Cerebellar cortex (tissue), 1 donor: ENCODE results near the gene PMFBP1.

Source experiments
- DNase-seq: peaks from one replicate; pipeline ENCODE4 v3.0.0-alpha.2; 2015; ENCODE audit warnings: low spot score

PMFBP1 gene

DNA sequence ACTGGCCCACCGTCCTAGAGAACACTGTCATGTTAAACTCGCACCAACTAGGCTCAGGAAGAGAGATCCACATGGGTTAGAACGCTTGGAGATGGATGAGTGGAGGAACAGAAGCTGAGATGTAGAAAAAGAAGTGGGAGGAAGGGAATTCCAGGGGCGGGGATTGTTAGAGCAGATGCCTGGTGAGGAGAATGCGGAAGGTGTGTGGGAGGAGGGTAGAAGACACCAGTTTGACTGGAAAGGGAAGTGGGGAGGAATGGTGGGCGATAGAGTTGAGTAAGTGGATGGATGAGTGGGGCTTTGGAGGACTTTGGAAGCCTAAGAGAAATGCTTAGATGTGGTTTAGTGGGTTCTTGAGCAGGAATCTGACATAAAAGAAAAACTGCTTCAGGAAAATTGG is 40.9 kb downstream of the PMFBP1 start:
- DNase-seq, result no peak

GRCh38 chr16:72129976-72130656 is 41.8 kb downstream of the PMFBP1 start:
- DNase-seq, result no peak

DNA sequence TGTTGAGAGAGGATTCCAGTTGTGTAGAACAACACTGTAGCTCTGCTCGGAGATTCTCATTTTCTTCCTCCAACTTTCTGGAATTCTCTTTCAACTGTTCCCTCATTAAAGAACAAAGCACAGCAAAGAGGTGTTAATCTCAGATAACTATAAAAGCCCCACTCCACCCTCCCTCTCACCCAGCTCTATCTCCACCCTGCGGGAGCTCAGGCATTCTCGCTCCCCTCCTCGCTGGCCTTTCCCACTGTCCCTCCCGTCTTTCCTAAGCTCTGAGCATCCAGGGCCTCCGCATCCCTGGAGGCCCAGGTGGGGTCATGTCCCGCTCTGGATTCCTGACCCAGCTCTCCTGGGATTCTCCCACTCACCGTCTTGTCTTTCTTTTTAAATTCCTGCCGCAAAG is 43.3 kb downstream of the PMFBP1 start:
- DNase-seq, result no peak

- DNase-seq, result no peak
Observed at GRCh38 chr16:72126429-72126765, 45.6 kb downstream of the PMFBP1 start.

- DNase-seq, result no peak
Observed at GRCh38 chr16:72125635-72126428, 46.1 kb downstream of the PMFBP1 start.

DNA sequence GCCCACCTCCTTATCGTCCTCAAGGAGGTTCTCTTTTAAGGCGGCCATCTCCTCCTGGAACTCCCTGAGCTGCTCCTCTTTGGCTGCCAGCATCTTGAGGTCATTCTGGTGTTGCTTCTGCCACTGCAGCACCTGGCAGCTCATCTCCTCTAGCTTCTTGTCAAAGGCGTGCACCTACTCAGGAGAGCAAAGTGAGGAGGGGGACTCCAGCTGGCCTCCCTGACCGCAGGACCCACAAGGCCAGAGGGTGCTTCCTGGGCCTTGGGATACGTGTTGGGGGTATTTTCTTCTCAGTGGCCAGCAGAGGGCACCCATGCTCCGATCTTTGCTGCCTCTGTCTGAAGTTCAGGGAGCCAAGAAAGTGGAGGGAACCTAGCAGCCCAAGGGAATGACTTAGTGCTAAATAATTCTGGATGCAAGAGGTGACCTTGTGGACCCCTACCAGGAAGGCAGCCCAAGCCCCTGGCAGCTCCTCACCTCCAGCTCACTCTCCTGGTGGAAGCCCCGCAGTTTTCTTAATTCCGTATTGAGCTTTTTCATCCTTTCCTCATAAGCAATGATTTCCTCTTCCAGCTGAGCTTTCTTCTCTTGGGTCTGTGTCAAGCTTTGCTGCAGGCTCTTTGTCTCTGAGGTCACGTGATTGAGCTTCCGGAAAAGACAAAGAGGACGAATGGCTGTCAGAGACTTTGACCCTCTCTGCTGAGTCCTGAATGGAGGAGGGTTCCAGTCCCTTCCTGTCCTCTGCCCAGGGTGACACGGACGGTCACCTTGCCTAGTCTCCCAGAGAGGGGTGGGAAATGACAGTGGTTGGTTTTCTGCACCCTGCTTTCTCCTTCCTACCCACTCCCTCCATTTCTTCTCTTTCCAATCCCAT is 47.0 kb downstream of the PMFBP1 start:
- DNase-seq, result peak; percentile 75

- DNase-seq, result no peak
Observed at GRCh38 chr16:72124148-72124547, 47.8 kb downstream of the PMFBP1 start.

DNA sequence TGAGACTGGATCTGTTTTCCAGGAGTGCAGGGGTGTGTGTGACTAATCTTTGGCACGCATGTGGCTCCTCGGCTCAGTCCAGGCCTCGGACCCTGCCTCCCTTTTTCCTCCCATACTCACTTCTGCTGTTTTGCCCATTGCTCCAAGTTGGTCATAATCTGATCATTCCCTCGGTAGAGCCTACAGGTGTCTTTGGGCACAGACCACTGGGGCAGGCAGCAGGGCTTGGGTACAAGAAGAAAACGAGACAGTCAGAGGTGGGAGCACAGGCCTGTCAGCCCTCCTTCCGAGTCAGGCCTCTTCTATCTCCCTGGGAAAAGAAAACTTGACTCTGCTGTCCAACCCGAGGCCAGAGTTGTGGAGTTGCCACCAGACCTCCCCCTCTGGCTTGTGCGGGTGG is 48.5 kb downstream of the PMFBP1 start:
- no peak for DNase-seq

DNA sequence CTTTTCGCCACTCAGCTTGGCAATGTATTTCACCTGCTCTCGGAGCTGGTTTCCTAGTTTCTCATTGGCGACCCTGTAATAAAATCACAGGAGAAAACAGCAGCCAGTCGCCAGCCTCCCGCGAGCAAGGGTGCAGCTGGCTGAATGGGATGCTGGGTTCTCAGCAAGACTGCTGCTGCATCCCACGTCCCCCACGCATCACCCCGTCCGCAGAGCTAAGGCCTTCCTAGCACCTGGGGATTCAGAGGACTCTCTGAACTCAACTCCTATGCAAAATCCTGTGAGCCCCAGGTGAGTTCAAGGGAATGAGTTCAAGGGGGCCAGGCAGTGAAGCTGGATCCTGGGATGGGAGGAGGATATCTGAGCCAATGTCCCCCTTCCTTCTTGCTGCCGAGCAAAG is 49.0 kb downstream of the PMFBP1 start:
- no peak for DNase-seq

GRCh38 chr16:72122308-72122707 is 49.6 kb downstream of the PMFBP1 start:
- DNase-seq, result no peak

DNA sequence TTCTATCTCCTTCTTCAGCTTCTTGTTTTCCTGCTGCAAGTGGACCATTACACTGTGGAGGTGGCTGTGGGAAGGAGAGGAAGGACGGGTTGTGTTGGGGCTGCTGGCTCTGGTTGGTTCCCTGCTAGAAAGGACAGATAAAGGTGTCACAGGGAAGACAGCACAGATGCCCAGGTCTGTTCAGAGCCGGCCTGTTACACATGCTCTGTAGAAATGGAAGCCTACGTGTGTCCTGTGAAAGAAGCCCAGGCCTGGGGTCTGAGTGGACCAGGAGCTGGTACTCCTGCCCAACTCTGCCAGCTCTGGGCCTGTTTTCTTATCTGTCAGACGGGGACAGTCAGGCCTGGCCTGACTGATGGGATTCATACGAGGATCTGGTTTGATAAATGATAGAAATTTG is 51.9 kb downstream of the PMFBP1 start:
- no peak for DNase-seq

GRCh38 chr16:72113616-72113945 is 58.4 kb downstream of the PMFBP1 start:
- DNase-seq, result no peak

DNA sequence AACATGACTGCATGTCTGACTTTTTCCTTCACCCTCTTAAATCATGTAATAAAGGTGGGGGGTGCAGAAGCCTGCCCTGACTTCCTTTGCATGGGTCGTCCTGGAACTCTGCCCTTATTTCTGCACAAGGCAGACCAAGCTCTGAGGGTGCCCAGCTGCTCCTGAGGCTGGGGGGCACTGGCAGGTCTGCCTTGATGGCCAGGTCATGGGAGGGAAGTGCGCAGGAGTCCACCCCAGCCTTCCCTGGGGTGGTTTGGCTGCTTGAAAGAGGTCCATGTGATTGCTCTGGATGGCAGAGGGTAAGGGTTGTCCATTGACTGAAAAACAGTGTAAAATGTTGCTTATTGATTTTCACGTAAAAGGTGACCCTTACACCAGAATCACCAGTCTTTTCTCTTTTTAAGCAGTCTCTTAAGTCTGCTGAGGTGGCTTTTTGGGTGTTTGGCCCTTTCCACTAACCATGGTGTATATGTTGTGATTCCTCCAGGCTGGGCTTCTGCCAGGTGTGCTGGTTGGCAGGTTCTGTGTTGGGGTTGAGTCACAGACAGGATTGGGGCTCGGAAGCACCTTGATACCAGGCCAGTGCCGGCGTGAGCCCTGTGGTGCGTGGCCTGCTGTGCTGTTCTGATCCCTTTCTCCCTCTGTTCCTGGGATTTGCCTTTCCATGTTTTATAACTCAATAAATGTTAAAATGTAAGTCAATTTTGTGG is 58.9 kb downstream of the PMFBP1 start:
- no peak for DNase-seq

DNA sequence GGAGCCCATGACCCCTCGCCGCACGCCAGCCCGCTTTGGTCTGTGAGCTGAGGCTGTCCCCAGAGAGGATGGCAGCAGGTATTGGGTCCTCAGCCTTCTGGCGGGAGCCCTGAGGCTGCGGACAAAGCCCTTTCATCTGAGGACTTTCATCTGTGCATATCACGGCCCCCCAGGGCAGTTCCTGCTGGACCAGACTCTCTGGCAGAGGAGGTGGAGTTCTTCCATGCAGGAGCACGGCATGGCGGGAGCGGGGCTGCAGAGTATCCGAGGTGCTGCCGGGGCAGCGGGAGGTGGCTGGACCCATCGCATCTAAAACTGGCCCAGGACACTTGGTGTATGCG is 59.5 kb downstream of the PMFBP1 start:
- DNase-seq, result no peak

- DNase-seq, result no peak
Observed at GRCh38 chr16:72111657-72112451, 60.1 kb downstream of the PMFBP1 start.

DNA sequence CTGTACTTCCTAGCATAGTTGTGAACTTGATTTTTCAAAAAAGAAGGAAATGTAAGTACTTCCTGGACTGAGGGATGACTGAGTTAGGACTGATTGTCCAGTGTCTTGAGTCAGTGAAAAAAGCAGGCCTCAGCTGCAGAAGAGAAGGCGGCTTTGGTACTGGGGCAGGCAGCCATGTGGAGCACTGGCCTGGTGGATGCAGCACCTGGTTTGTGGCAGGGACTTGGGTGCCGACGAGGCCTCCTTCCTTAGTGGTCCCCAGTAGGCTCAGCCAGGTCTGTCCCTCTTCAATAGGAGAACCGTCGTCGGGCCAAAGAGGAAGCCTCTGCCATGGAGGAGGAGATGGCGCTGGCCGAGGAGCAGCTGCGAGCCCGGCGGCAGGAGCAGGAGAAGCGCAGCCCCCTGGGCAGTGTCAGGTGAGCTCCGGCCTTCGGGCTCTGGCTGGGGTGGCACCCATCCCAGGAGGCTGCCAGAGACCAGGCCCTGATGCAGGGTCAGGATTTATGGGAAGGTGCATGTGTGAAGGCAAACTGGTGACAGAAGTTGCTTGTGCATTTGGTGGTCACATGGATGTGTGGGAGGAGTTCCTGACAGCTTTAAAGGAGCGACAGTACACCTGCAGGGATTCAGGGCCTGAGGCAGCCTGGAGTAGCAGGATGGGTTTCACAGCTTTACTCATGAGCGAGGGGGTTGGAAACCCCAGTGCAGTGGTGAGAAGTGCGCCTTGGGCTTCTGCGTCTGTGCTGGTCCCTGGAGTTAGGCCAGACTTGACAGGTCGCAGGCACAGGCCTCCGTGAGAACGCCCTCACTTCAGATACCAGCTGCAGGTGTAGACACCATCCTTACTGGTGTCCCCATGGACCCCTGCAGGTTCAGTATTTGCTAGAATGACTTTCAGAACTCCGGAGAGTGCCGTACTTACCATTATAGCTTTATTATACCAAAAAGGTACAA is 61.0 kb downstream of the PMFBP1 start:
- no peak for DNase-seq

DNA sequence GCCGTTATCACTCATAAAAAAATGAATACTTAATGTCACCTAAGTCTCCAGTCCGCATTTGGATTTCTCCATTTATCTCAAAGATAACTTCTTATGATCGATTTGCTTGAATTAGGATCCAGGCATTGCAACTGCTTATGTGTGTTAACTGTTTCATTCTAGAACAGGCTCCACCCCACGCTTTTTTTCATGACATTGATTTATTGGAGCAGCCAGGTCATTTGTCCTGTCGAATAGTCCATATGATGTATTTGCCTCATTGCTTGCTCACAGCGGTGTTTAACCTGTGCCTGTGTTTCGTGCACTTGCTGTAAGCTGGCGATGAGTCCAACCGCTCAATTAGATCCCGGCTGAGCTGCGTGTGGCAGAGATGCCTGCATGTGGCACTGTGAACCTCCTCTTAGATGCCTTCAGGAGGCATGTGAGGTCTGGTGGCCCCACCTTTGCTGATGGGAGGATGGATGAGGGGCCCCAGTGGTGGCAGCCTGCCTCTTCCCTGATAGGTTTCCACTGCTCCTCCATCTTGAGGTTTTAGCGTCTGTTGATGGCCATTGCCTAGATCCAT is 61.9 kb downstream of the PMFBP1 start:
- DNase-seq, result no peak

GRCh38 chr16:72109300-72109699 is 62.7 kb downstream of the PMFBP1 start:
- no peak for DNase-seq

DNA sequence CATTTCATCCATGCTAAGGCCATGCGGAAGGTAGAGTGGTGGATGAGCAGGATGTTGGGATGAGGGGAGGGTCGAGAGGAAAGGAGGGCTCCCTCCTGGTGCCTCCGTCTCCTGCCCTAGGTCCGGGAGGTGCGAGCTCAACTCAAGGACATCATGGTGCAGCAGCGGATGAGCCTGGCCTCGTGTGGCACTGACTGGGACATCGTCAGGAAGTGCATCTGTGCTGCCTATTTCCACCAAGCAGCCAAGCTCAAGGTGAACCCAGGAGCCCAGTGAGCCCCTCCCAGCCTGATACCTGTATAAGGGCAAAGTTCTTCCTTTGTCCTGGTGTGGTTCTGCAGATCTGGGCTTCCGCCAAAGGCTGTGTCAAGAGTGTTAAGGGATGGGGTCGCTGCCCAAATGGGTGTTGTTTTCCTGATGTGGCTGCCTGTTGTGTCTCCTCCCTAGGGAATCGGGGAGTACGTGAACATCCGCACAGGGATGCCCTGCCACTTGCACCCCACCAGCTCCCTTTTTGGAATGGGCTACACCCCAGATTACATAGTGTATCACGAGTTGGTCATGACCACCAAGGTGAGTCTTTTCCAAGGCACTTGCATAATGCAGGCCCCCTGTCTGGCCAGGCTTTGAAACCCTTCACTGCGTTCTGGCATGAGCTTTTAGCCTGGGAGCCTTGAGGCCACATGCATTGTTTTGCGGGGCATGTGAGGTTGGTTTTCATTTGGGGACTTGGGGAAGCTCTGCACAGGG is 63.4 kb downstream of the PMFBP1 start:
- DNase-seq, result no peak
